ENCODE measurements around the gene GTF3C6.
A peak's percentile ranks its signal among the peaks of the same experiment; 100 is the strongest.
"Not testable (repeated sequence)": the region's sequence is repeated elsewhere in the genome, so short reads cannot be mapped to it uniquely, and the experiment has no call there.

GTF3C6 gene, protein sequence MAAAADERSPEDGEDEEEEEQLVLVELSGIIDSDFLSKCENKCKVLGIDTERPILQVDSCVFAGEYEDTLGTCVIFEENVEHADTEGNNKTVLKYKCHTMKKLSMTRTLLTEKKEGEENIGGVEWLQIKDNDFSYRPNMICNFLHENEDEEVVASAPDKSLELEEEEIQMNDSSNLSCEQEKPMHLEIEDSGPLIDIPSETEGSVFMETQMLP

GRCh38 chr6:110958329-110959192 lies at the start of gene GTF3C6:
Gene GTF3C6, plus strand, starts transcription at chr6:110958706. Its CDS starts 64 bp downstream, at chr6:110958770.
- DNase-seq, result peak; percentile 80

- no peak for DNase-seq
These were observed 27.7 kb upstream of the GTF3C6 start for GRCh38 chr6:110930781-110931180.

- DNase-seq, result no peak
These were observed 24.6 kb upstream of the GTF3C6 start for GRCh38 chr6:110933912-110934311.

DNA sequence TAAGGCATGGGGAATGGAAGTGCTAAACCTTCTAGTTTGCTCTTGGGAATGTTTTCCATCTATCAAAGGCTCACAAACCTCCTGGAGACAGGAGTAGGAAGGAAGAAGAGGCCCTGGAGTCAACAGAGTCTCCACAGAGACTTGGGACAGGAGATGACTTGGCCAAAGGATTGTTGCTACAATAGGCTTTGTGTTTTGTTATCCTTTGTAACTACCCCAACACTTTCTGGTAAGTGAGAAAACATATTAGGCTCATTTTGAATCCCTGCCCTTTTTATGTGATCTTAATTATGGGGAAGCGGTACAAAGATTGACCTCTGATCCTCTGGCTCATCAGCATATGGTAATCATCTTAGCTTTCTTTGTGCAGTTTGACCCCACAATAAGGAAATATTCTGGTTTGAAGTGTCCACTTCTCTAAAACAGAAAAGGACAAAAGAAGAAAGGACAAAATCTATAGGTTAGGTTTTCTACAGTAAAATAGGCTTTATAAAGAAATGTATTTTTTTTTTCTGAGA lies 24.1 kb upstream of the GTF3C6 start:
- no peak for DNase-seq

DNA sequence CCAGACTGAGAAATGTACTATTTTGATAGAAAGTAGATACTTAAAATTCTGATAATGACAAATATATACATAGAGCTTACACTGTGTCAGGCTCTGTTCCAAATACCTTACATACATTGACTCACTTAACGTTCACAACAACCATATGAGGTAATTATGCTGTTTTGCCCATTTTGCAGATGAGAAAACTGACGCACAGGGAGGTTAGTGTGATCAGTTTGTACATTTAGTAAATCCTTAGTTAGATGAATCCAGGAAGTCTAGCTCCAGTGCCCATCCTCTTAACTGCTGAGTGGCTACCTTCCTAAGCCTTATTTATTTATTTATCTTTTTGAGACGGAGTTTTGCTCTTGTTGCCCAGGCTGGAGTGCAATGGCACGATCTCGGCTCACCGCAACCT lies 23.3 kb upstream of the GTF3C6 start:
- no peak for DNase-seq

DNA sequence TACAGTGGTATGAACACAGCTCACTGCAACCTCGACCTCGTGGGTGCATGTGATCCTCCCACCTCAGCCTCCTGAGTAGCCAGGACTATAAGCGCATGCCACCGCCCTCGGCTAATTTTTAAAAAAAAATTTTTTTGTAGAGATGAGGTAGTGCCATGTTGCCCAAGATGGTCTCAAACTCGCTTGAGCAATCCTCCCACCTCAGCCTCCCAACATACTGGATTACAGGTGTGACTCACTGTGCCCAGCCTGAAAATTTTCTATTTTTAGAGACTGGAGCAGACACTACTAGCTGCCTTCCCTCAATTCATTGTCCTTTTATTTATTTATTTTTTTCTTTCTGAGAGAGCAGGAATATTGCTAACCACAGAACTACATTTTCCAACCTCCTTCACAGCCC lies 20.3 kb upstream of the GTF3C6 start:
- DNase-seq, result no peak

GRCh38 chr6:110939429-110940200 lies 18.9 kb upstream of the GTF3C6 start:
- DNase-seq, result no peak

GRCh38 chr6:110944681-110945151 lies 13.8 kb upstream of the GTF3C6 start:
- DNase-seq, result no peak

DNA sequence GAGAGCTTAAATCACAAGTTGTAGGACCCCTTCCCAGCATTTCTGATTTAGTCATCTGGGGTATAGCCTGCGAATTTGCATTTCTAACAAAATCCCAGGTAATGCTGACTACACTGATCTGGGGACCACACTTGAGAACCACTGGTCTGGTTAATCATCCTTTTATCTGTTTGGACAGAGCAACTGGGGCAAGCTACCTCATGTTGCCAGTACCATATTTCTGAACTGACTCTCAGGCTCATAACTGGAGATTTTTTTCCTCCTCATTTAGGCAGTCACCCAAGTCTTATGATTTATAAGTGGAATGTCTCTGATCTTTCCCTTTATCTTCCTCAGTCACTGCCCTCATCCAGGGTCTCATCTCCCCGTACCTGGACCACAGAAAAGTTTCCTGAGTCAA lies 12.0 kb upstream of the GTF3C6 start:
- no peak for DNase-seq

DNA sequence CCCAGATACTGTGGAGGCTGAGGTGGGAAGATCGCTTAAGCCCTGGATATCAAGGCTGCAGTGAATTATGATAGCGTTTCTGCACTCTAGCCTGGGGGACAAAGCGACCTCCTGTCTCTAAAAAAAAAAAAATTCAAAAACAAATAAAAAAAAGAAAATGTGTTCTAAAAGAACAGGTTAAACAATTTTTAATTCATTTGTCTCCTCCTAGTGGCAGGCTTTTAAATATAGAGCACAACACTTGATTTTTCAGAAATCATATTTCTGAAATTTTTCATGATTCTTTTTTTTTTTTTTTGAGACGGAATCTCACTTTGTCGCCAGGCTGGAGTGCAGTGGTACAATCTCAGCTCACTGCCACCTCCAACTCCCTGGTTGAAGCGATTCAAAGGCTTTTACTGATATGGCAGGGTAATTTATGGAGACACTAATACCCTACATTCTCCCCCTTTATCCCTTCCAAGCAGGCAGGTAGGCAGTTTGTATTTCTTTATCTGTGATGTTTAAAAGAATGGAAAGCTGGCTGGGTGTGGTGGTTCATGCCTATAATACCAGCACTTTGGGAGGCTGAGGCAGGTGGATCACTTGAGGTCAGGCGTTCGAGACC lies 8.7 kb upstream of the GTF3C6 start:
- DNase-seq, result no peak

DNA sequence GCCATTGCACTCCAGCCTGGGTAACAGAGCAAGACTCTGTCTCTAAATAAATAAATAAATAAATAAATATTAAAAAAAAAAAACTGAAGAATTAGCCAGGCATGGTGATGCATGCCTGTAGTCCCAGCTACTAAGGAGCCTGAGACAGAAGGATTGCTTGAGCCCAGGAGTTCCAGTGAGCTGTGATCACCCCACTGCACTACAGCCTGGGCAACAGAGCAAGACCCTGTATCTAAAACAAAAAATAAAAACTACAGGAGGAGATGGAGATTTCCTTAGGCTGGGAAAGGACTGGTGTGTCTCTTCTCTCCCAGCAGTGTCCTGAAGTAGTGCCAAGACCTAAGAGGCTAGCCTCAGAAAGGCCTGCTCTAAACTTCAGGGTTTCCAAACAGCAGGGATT lies 8.1 kb upstream of the GTF3C6 start:
- no peak for DNase-seq

DNA sequence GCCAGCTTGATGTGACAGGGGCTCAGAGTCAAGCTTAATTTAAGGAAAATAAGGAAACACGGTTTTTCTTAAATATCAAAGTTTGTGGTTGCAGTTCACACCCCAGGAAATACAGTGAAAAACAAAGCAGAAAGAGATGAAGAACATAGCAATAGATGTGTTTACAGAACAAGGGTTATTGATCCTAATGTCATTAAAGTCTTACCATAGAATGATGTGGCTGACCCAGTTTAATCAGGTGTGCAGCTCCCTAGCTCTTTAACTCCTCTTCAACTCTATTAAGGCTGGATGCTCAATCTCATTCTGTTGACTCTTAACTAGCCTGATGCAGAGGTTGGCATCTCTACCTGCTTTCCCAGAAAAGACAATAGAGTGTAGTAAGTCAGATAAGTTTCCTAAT lies 7.5 kb upstream of the GTF3C6 start:
- no peak for DNase-seq

- DNase-seq, result no peak
These were observed 6.3 kb upstream of the GTF3C6 start for GRCh38 chr6:110951986-110952794.

DNA sequence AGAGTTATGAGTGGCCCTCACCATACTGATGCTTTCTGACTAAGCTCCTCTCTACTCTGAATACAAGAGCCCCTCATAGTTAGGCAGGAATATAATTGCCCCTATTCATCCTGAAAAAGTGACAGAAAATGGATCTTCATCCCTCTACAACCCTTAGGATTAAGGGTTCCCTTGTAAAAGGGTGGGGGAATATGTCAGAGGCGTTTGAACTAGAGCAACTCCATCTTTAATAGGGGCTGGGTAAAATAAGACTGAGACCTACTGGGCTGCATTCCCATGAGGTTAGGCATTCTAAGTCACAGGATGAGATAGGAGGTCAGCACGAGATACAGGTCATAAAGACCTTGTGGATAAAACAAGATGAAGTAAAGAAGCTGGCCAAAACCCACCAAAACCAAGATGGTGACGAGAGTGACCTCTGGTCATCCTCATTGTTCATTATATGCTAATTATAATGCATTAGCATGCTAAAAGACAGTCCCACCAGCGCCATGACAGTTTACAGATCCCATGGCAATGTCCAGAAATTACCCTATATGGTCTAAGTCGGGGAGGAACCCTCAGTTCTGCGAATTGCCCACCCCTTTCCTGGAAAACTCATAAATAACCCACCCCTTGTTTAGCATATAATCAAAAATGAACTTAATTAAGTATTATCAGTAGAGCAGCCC lies 4.7 kb upstream of the GTF3C6 start:
- no peak for DNase-seq

GRCh38 chr6:110960014-110960390 lies 1.5 kb downstream of the GTF3C6 start:
- no peak for DNase-seq

DNA sequence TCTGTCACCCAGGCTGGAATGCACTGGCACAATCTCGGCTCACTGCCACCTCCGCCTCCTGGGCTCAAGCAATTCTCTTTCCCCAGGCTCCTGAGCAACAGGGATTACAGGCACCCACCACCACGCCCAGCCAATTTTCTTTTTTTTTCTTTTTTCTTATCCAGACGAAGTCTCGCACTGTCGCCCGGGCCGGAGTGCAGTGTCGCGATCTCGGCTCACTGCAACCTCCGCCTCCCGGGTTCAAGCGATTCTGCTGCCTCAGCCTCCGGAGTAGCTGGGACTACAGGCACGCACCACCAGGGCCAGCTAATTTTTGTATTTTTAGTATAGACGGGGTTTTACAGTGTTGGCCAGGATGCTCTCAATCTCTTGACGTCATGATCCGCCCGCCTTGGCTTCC lies 4.1 kb downstream of the GTF3C6 start:
- not testable (repeated sequence) for DNase-seq

- no peak for DNase-seq
These were observed 7.2 kb downstream of the GTF3C6 start for GRCh38 chr6:110965629-110966229.

DNA sequence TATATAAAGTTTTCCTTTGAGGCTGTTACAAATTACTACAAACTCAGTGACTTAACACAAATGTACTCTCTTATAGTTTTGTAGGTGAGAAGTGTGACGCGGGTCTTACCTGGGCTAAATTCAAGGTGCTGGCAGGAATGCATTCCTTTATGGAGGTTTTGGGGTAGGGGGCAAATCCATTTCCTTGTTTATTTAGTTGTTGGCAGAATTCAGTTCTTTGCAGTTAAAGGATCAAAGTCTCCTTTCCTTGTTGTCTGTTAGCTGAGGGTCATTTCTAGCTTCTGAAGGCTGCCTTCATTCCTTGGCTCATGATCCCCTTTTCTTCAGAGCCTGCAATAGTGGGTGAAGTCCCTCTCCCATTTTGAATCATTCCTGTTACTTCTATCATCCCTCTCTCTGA lies 10.2 kb downstream of the GTF3C6 start:
- DNase-seq, result not testable (repeated sequence)

DNA sequence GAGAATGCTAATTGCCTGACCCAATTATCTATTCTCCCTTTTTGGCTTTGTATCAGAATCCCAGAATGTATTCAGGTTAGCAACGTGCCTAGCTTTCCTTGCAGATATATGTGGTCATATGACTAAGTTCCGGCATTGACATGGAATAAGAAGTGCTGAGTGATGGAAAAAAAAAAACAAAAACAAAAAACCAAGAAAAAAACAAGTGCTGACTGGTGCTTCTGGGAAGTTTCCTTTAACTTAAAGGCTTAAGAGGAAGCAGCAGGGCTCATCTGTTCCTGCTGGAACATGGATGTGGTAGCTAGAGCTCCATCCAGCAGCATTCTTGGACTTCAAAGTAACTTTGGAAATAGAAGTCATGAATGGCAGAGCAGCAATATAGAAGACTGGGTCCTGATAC lies 13.0 kb downstream of the GTF3C6 start:
- DNase-seq, result no peak

- DNase-seq, result no peak
These were observed 18.1 kb downstream of the GTF3C6 start for GRCh38 chr6:110976575-110976974.

GRCh38 chr6:110979565-110980101 lies 21.1 kb downstream of the GTF3C6 start:
- no peak for DNase-seq
